NOMO-1 treated with DMSO at 0.1 percent for 48 hours (cell line): ENCODE measurements around the gene ARHGEF28.

ENCODE experiments used
- DNase-seq: peaks from one replicate; lab custom pipeline; 2025; ENCODE audit not compliant: unreplicated experiment; lab: John Stamatoyannopoulos, UW

The ARHGEF28 gene

GRCh38 chr5:73815631-73816030 is 189.6 kb downstream of the ARHGEF28 start:
- no peak for DNase-seq

GRCh38 chr5:73816656-73817420 is 190.8 kb downstream of the ARHGEF28 start:
- no peak for DNase-seq

GRCh38 chr5:73818357-73818756 is 192.4 kb downstream of the ARHGEF28 start:
- DNase-seq = no peak

GRCh38 chr5:73820326-73820725 is 194.3 kb downstream of the ARHGEF28 start:
- DNase-seq = no peak

GRCh38 chr5:73821003-73821402 is 195.0 kb downstream of the ARHGEF28 start:
- DNase-seq = no peak

GRCh38 chr5:73822278-73822988 is 196.4 kb downstream of the ARHGEF28 start:
- DNase-seq = no peak

GRCh38 chr5:73822989-73823339 is 197.0 kb downstream of the ARHGEF28 start:
- DNase-seq = no peak

GRCh38 chr5:73823508-73823925 is 197.5 kb downstream of the ARHGEF28 start:
- no peak for DNase-seq

- no peak for DNase-seq
These were observed 199.2 kb downstream of the ARHGEF28 start for GRCh38 chr5:73825199-73825598.

GRCh38 chr5:73825736-73826135 is 199.7 kb downstream of the ARHGEF28 start:
- DNase-seq = no peak

GRCh38 chr5:73826301-73827105 is 200.5 kb downstream of the ARHGEF28 start:
- no peak for DNase-seq

- DNase-seq = no peak
These were observed 201.1 kb downstream of the ARHGEF28 start for GRCh38 chr5:73827106-73827450.

GRCh38 chr5:73828465-73828864 is 202.5 kb downstream of the ARHGEF28 start:
- no peak for DNase-seq

- DNase-seq = no peak
These were observed 204.7 kb downstream of the ARHGEF28 start for GRCh38 chr5:73830646-73831045.

- DNase-seq = no peak
These were observed 205.1 kb downstream of the ARHGEF28 start for GRCh38 chr5:73831066-73831465.

- DNase-seq = no peak
These were observed 208.7 kb downstream of the ARHGEF28 start for GRCh38 chr5:73834693-73835092.

- no peak for DNase-seq
These were observed 209.7 kb downstream of the ARHGEF28 start for GRCh38 chr5:73835726-73836125.

GRCh38 chr5:73836607-73837006 is 210.6 kb downstream of the ARHGEF28 start:
- no peak for DNase-seq

GRCh38 chr5:73838901-73839300 is 212.9 kb downstream of the ARHGEF28 start:
- no peak for DNase-seq

GRCh38 chr5:73841641-73842040 is 215.6 kb downstream of the ARHGEF28 start:
- no peak for DNase-seq

GRCh38 chr5:73844165-73844564 is 218.2 kb downstream of the ARHGEF28 start:
- no peak for DNase-seq
